Ishikawa (cell line): ENCODE measurements around the gene PARN.

Experiments
- CEBPB ChIP-seq: IDR thresholded peaks from 2 replicates; pipeline ENCODE4 v1.6.1; 2012
- CREB1 ChIP-seq: IDR thresholded peaks from 2 replicates; pipeline ENCODE4 v1.6.1; 2012; ENCODE audit warnings: low read depth
- EGR1 ChIP-seq: IDR thresholded peaks from 2 replicates; pipeline ENCODE4 v1.6.1; 2012
- EP300 ChIP-seq: IDR thresholded peaks from 2 replicates; pipeline ENCODE4 v1.6.1; 2012; ENCODE audit warnings: borderline replicate concordance
- FOXM1 ChIP-seq: IDR thresholded peaks from 2 replicates; pipeline ENCODE4 v1.6.1; 2012; ENCODE audit warnings: low read depth, borderline replicate concordance
- MAX ChIP-seq: IDR thresholded peaks from 2 replicates; pipeline ENCODE4 v1.6.1; 2012
- NFIC ChIP-seq: IDR thresholded peaks from 2 replicates; pipeline ENCODE4 v1.6.1; 2012
- RAD21 ChIP-seq: IDR thresholded peaks from 2 replicates; pipeline ENCODE4 v1.6.1; 2012; ENCODE audit warnings: low read depth
- REST ChIP-seq: IDR thresholded peaks from 2 replicates; pipeline ENCODE4 v1.6.1; 2012; ENCODE audit warnings: low read depth, mild to moderate bottlenecking
- TAF1 ChIP-seq: IDR thresholded peaks from 2 replicates; pipeline ENCODE4 v1.6.1; 2012; ENCODE audit warnings: low read depth, mild to moderate bottlenecking
- TCF12 ChIP-seq: IDR thresholded peaks from 2 replicates; pipeline ENCODE4 v1.6.1; 2012; ENCODE audit warnings: low read depth
- TEAD4 ChIP-seq: IDR thresholded peaks from 2 replicates; pipeline ENCODE4 v1.6.1; 2012
- USF1 ChIP-seq: IDR thresholded peaks from 2 replicates; pipeline ENCODE4 v1.6.1; 2012
- YY1 ChIP-seq: IDR thresholded peaks from 2 replicates; pipeline ENCODE4 v1.6.1; 2012; ENCODE audit warnings: low read depth
- ZBTB7A ChIP-seq: IDR thresholded peaks from 2 replicates; pipeline ENCODE4 v1.6.1; 2012; ENCODE audit warnings: low read depth

PARN gene

GRCh38 chr16:14602443-14602963, 27.6 kb downstream of the PARN start:
- TF ChIP-seq RAD21, result no peak
- TF ChIP-seq EGR1, result no peak
- TF ChIP-seq ZBTB7A, result no peak
- TF ChIP-seq FOXM1, result no peak
- TF ChIP-seq MAX, result no peak
- TF ChIP-seq TCF12, result no peak
- no peak for TF ChIP-seq TEAD4

GRCh38 chr16:14600164-14600563, 29.9 kb downstream of the PARN start:
- TF ChIP-seq EP300 (no peak), YY1 (no peak), FOXM1 (no peak), MAX (no peak), TEAD4 (no peak), TCF12 (no peak), REST (no peak), RAD21 (no peak), CREB1 (no peak), TAF1 (no peak), CEBPB (no peak), ZBTB7A (no peak), EGR1 (no peak), NFIC (no peak), USF1 (no peak)

GRCh38 chr16:14586637-14587305, 43.3 kb downstream of the PARN start:
- TF ChIP-seq ZBTB7A (no peak), FOXM1 (no peak), NFIC (no peak), USF1 (no peak), MAX (no peak), CREB1 (no peak)

GRCh38 chr16:14585287-14585686, 44.8 kb downstream of the PARN start:
- TF ChIP-seq ZBTB7A (no peak), CREB1 (no peak), EGR1 (no peak), EP300 (no peak), TEAD4 (no peak), RAD21 (no peak), YY1 (no peak), REST (no peak), NFIC (no peak), MAX (no peak), TCF12 (no peak)

GRCh38 chr16:14579266-14579665, 50.8 kb downstream of the PARN start:
- TF ChIP-seq NFIC (no peak), EGR1 (no peak), MAX (no peak), CEBPB (no peak), CREB1 (no peak), USF1 (no peak), EP300 (no peak), FOXM1 (no peak), YY1 (no peak), TAF1 (no peak)
